OCI-LY1 (cell line): ENCODE measurements around the gene HTT.

Source experiments
- H2AFZ ChIP-seq: fragments of 200-600 bp; sonication (generic), shearing (Covaris generic); 2 replicates; pipeline ENCODE4 v1.6.0; 2014; ENCODE audit warnings: antibody characterized with exemption, mild to moderate bottlenecking, low read length
- H3F3A ChIP-seq: fragments of 200-600 bp; sonication (generic), shearing (Covaris generic); 2 replicates; pipeline ENCODE4 v1.6.0; 2014; ENCODE audit warnings: mild to moderate bottlenecking, antibody characterized with exemption, low read length, moderate library complexity; ENCODE audit not compliant: insufficient read depth
- H3K27ac ChIP-seq: fragments of 200-600 bp; sonication (generic); 2 replicates; pipeline ENCODE4 v1.5.1; 2014; ENCODE audit warnings: low read length, mixed run types, mild to moderate bottlenecking, low read depth; ENCODE audit not compliant: poor library complexity, severe bottlenecking
- H3K27me3 ChIP-seq: fragments of 200-600 bp; sonication (generic); 2 replicates; pipeline ENCODE4 v1.6.0; 2014; ENCODE audit warnings: antibody characterized with exemption, mild to moderate bottlenecking, low read length, moderate library complexity; ENCODE audit not compliant: insufficient read depth
- H3K36me3 ChIP-seq: fragments of 200-600 bp; sonication (generic); 2 replicates; pipeline ENCODE4 v1.6.1; 2014; ENCODE audit warnings: mild to moderate bottlenecking, antibody characterized with exemption, low read length, moderate library complexity, mixed read lengths; ENCODE audit not compliant: insufficient read depth
- H3K4me1 ChIP-seq: fragments of 200-600 bp; sonication (generic); 2 replicates; pipeline ENCODE4 v1.5.1; 2014; ENCODE audit warnings: mild to moderate bottlenecking, low read length, moderate library complexity; ENCODE audit not compliant: insufficient read depth, severe bottlenecking
- H3K4me2 ChIP-seq: fragments of 200-600 bp; sonication (generic), shearing (Covaris generic); 2 replicates; pipeline ENCODE4 v1.6.1; 2014; ENCODE audit warnings: low read length
- H3K4me3 ChIP-seq: fragments of 200-600 bp; sonication (generic); 2 replicates; pipeline ENCODE4 v1.5.1; 2014; ENCODE audit warnings: low read length, low read depth, mild to moderate bottlenecking, mixed read lengths; ENCODE audit not compliant: poor library complexity, severe bottlenecking
- H3K79me2 ChIP-seq: fragments of 200-600 bp; shearing (Covaris generic); 2 replicates; pipeline ENCODE4 v1.6.1; 2016; ENCODE audit warnings: mixed run types, low read length, mixed read lengths; ENCODE audit not compliant: insufficient read depth
- H3K9ac ChIP-seq: fragments of 200-600 bp; sonication (generic), shearing (Covaris generic); 2 replicates; pipeline ENCODE4 v1.6.1; 2014; ENCODE audit warnings: mild to moderate bottlenecking, low read length, mixed read lengths
- H3K9me2 ChIP-seq: fragments of 200-600 bp; sonication (generic), shearing (Covaris generic); 2 replicates; pipeline ENCODE4 v1.6.1; 2014; ENCODE audit warnings: low read depth, mild to moderate bottlenecking, low read length, mixed read lengths
- H3K9me3 ChIP-seq: fragments of 200-600 bp; shearing (Covaris generic); 2 replicates; pipeline ENCODE4 v1.6.1; 2014; ENCODE audit warnings: low read length, mixed read lengths
- H4K20me1 ChIP-seq: fragments of 200-600 bp; sonication (generic), shearing (Covaris generic); 2 replicates; pipeline ENCODE4 v1.6.0; 2016; ENCODE audit warnings: mild to moderate bottlenecking, low read length; ENCODE audit not compliant: insufficient read depth
- EZH2 ChIP-seq: fragments of 200-600 bp; sonication (generic), shearing (Covaris generic); IDR thresholded peaks from 2 replicates; pipeline ENCODE4 v1.8.0; 2017; ENCODE audit warnings: borderline replicate concordance, mixed run types, mild to moderate bottlenecking, antibody characterized with exemption, low read length, moderate library complexity, mixed read lengths
- TF ChIP-seq, protein P1 (sequence below): fragments of 200-600 bp; sonication (generic), shearing (Covaris generic); IDR thresholded peaks from 2 replicates; pipeline ENCODE4 v1.5.1; 2017; ENCODE audit warnings: mild to moderate bottlenecking, antibody characterized with exemption, low read length, moderate library complexity, mixed read lengths

The HTT gene

GRCh38 chr4:3217266-3217665 lies 142.8 kb downstream of the HTT start:
- H3K79me2 ChIP-seq: no peaks in the 10 kb centered on the region
- H3K4me3 ChIP-seq: no peak overlapping the region
- H3K9ac ChIP-seq: no peak overlapping the region
- H3K4me1 ChIP-seq: no peaks in the 10 kb centered on the region
- H4K20me1 ChIP-seq: no peaks in the 10 kb centered on the region
- TF ChIP-seq EZH2: no peak
- H2AFZ ChIP-seq: no peak overlapping the region
- no peaks in the 10 kb centered on the region for H3K9me2 ChIP-seq
- H3K4me2 ChIP-seq: no peak overlapping the region
- H3K27ac ChIP-seq: no peak overlapping the region
- H3F3A ChIP-seq: no peaks in the 10 kb centered on the region
- H3K27me3 ChIP-seq: no peaks in the 10 kb centered on the region
- no peaks in the 10 kb centered on the region for H3K9me3 ChIP-seq
- peaks cover 22% of the 10 kb centered on the region for H3K36me3 ChIP-seq

- Histone ChIP-seq H4K20me1 (no peaks in the 10 kb centered on the region), H3K9me3 (no peaks in the 10 kb centered on the region), H3K79me2 (no peaks in the 10 kb centered on the region), H3K4me3 (no peak overlapping the region), H3K27ac (no peak overlapping the region), H3K36me3 (peaks cover 16% of the 10 kb centered on the region), H3K9me2 (no peaks in the 10 kb centered on the region), H3K4me1 (no peaks in the 10 kb centered on the region), H3K4me2 (no peak overlapping the region), H3K27me3 (no peaks in the 10 kb centered on the region), H3K9ac (no peak overlapping the region), H2AFZ (no peak overlapping the region), H3F3A (no peaks in the 10 kb centered on the region)
- TF ChIP-seq EZH2: no peak
- TF ChIP-seq, protein P1, sequence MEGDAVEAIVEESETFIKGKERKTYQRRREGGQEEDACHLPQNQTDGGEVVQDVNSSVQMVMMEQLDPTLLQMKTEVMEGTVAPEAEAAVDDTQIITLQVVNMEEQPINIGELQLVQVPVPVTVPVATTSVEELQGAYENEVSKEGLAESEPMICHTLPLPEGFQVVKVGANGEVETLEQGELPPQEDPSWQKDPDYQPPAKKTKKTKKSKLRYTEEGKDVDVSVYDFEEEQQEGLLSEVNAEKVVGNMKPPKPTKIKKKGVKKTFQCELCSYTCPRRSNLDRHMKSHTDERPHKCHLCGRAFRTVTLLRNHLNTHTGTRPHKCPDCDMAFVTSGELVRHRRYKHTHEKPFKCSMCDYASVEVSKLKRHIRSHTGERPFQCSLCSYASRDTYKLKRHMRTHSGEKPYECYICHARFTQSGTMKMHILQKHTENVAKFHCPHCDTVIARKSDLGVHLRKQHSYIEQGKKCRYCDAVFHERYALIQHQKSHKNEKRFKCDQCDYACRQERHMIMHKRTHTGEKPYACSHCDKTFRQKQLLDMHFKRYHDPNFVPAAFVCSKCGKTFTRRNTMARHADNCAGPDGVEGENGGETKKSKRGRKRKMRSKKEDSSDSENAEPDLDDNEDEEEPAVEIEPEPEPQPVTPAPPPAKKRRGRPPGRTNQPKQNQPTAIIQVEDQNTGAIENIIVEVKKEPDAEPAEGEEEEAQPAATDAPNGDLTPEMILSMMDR: no peak
Observed at GRCh38 chr4:3217771-3218170, 143.3 kb downstream of the HTT start.

- Histone ChIP-seq H3F3A (no peaks in the 10 kb centered on the region), H2AFZ (no peak overlapping the region), H3K9me3 (no peaks in the 10 kb centered on the region), H3K4me2 (no peak overlapping the region), H3K9ac (no peak overlapping the region), H3K9me2 (no peaks in the 10 kb centered on the region), H4K20me1 (no peaks in the 10 kb centered on the region), H3K4me1 (no peaks in the 10 kb centered on the region), H3K27me3 (no peaks in the 10 kb centered on the region), H3K27ac (no peak overlapping the region), H3K36me3 (peaks cover 13% of the 10 kb centered on the region), H3K4me3 (no peak overlapping the region), H3K79me2 (no peaks in the 10 kb centered on the region)
- TF ChIP-seq, protein P1: no peak
- no peak for TF ChIP-seq EZH2
Observed at GRCh38 chr4:3218824-3219760, 144.6 kb downstream of the HTT start.
